Measurements from ENCODE around the gene RXRB. TPM values are rescaled to one million over a fixed set of nuclear protein-coding genes. Genes with fewer than 3 reads are reported as not detected.

Gene RXRB
- total and polyA plus RNA-seq, 7 donors: 19.2 to 45.9 (median 34.7) TPM

DNA sequence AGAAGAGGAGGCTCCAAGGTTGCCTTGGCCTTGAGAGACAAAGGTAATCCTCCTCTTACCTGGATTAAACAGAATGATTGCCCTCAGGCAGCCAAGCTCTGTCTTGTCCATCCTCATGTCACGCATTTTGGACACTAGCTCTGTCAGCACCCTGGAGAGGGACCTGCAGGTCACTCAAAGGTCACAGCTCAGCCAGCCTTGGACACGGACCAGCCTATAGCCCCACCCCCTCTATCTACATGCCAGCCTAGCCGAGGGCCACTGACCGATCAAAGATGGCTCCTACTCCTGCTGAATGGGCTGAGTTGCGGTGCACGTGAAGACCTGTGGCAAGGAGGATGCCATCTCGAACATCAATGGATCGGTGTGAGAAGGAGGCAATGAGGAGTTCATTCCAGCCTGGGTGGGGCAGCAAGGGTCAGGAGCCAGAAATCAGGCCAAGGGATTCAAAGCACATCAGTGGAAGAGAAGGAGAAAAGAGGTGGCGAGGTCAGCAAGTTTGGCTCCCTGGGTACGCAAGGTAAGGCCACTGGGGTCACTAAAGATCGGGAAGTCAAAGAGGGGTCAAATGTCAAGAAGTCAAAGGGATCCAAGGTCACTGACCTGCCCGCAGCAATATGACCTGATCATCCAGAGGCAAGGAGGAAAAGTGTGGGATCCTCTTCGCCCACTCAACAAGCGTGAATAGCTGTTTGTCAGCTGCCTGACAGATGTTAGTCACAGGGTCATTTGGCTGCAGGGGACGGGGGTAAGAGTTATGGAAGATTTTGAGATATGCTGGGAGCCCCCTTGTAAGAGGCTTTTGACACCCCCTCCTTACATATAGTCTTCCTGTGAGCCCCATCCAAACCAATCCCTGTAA lies 4.9 kb downstream of the RXRB start:
- H3K4me1 ChIP-seq: peaks cover 35% of the 10 kb centered on the region
- H3K27ac ChIP-seq: no peak overlapping the region
- H3K9me3 ChIP-seq: no peaks in the 10 kb centered on the region
- intact Hi-C loops (cut with DNase I): loop anchor here in 1 of 2 donors (10.0 kb wide), 1 partner anchor 1001 kb away; the partner anchor contains the start of genes GPSM3 and PBX2
- no peak for ATAC-seq
- no peak overlapping the region for H3K4me3 ChIP-seq
- peaks cover 8 to 43% of the 10 kb centered on the region in 2 donors for H3K36me3 ChIP-seq (ENCODE audit: insufficient read depth in 1 of 2, low read depth in 1 of 2)
- H3K27me3 ChIP-seq (ENCODE audit: insufficient read depth in 3 of 3, low read length in 2 of 3): no peaks in the 10 kb centered on the region
- TF ChIP-seq, protein P1, sequence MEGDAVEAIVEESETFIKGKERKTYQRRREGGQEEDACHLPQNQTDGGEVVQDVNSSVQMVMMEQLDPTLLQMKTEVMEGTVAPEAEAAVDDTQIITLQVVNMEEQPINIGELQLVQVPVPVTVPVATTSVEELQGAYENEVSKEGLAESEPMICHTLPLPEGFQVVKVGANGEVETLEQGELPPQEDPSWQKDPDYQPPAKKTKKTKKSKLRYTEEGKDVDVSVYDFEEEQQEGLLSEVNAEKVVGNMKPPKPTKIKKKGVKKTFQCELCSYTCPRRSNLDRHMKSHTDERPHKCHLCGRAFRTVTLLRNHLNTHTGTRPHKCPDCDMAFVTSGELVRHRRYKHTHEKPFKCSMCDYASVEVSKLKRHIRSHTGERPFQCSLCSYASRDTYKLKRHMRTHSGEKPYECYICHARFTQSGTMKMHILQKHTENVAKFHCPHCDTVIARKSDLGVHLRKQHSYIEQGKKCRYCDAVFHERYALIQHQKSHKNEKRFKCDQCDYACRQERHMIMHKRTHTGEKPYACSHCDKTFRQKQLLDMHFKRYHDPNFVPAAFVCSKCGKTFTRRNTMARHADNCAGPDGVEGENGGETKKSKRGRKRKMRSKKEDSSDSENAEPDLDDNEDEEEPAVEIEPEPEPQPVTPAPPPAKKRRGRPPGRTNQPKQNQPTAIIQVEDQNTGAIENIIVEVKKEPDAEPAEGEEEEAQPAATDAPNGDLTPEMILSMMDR (IDR thresholded peaks at IDR 0.05): no peak
- 61 to 72% (median 61%) methylated on average over 15 of the region's 15 CpGs for WGBS, 3 donors
- DNase-seq: peak in 1 of 2 donors; percentile 42

DNA sequence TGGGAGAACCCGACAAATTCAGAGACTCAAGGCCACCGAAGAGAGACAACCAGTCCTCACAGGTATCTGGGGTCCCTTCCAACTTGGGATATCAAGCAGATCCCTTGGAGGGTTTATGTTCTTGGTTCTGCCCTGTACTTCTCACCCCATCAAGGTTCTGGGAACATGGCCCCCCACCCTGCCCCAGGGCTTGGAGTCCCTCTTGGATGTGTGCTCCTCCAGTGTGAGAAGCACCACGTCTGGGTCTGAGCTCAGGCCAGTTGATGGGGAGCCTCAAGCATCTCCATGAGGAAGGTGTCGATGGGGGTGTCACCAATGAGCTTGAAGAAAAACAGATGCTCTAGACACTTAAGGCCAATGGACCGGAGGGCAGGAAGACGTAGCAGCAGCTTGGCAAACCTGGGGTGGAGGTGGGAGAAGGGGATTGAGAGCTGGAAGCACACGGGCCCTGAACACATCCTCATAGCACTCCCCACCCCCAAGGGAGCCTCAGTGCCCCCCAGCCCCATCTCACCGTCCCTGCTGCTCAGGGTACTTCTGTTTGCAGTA lies 6.0 kb downstream of the RXRB start:
- Histone ChIP-seq H3K9me3 (no peaks in the 10 kb centered on the region), H3K36me3 (ENCODE audit: insufficient read depth in 1 of 2, low read depth in 1 of 2) (peaks cover 8 to 43% of the 10 kb centered on the region in 2 donors), H3K4me3 (no peak overlapping the region), H3K4me1 (peaks cover 33% of the 10 kb centered on the region), H3K27ac (no peak overlapping the region), H3K27me3 (ENCODE audit: insufficient read depth in 3 of 3, low read length in 2 of 3) (no peaks in the 10 kb centered on the region)
- WGBS, 3 donors: 65 to 77% (median 68%) methylated on average over 8 of the region's 8 CpGs
- no peak for ATAC-seq
- intact Hi-C loops (cut with DNase I): loop anchor here in 1 of 2 donors (10.0 kb wide), 1 partner anchor 1000 kb away; the partner anchor contains the start of genes GPSM3 and PBX2
- TF ChIP-seq, protein P1 (IDR thresholded peaks at IDR 0.05): no peak
- DNase-seq: peak in 1 of 2 donors; percentile 35

DNA sequence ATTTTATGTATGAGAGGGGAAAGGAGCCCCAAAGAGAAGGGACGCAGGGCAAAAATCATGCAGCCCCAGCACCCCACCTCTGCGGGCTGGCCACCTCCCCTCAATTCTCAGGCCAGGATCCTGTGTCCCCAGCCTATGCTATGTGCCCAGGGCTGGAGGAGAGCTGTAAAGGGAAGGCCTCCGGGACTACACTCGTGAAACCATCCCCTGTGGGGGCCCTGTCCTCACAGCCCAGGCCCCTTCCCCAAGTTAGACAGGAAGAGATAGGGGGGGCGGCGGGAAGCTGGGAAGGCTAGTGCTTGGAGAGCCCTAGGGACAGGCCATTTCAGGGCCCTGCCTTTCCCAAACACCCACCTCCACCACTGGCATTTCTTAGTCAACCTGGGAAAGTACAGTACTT lies 6.8 kb downstream of the RXRB start:
- ATAC-seq (no peak), DNase-seq (peak in 1 of 2 donors; percentile 41)
- H3K4me3 ChIP-seq: peak overlapping the region; percentile 64

GRCh38 chr6:33192671-33193602 lies 7.5 kb downstream of the RXRB start:
- TF ChIP-seq, protein P1 (IDR thresholded peaks at IDR 0.05): no peak
- H3K4me3 ChIP-seq: peak overlapping the region; percentile 64
- ATAC-seq (peak; percentile 12 to 62 (median 54)), DNase-seq (peak; percentile 31 to 71)
- no peaks in the 10 kb centered on the region for H3K9me3 ChIP-seq
- no peaks in the 10 kb centered on the region for H3K27me3 ChIP-seq (ENCODE audit: insufficient read depth in 3 of 3, low read length in 2 of 3)
- no peak overlapping the region for H3K27ac ChIP-seq
- 2 to 3% (median 2%) methylated on average over 29 to 72 of the region's 72 CpGs for WGBS, 3 donors
- intact Hi-C loops (cut with DNase I): loop anchor here in 1 of 2 donors (10.0 kb wide), 1 partner anchor 998 kb away; the partner anchor contains the start of genes GPSM3 and PBX2
- peaks cover 24% of the 10 kb centered on the region for H3K4me1 ChIP-seq
- H3K36me3 ChIP-seq (ENCODE audit: insufficient read depth in 1 of 2, low read depth in 1 of 2): peaks cover 8 to 41% of the 10 kb centered on the region in 2 donors

More for the DNA sequence above, 6.8 kb downstream of the RXRB start:
- Histone ChIP-seq H3K27ac (no peak overlapping the region), H3K27me3 (ENCODE audit: insufficient read depth in 3 of 3, low read length in 2 of 3) (no peaks in the 10 kb centered on the region), H3K9me3 (no peaks in the 10 kb centered on the region), H3K36me3 (ENCODE audit: insufficient read depth in 1 of 2, low read depth in 1 of 2) (peaks cover 8 to 43% of the 10 kb centered on the region in 2 donors), H3K4me1 (peaks cover 30% of the 10 kb centered on the region)
- WGBS, 3 donors: 50 to 63% (median 58%) methylated on average over 6 of the region's 6 CpGs
- intact Hi-C loops (cut with DNase I): loop anchor here in 1 of 2 donors (10.0 kb wide), 1 partner anchor 999 kb away; the partner anchor contains the start of genes GPSM3 and PBX2
- TF ChIP-seq, protein P1 (IDR thresholded peaks at IDR 0.05): no peak

All from psoas muscle (tissue), 8 donors.